HG03565 (cell line): ENCODE data around the gene ZNF691.

ENCODE experiments used
- ATAC-seq: cut with Tn5 transposase; IDR thresholded peaks from one replicate; pipeline ENCODE4 v1.9.1; 2021; ENCODE audit warnings: mild to moderate bottlenecking, moderate library complexity; ENCODE audit not compliant: unreplicated experiment

The ZNF691 gene

GRCh38 chr1:42831273-42831672 is 15.1 kb upstream of the ZNF691 start:
- ATAC-seq = no peak

DNA sequence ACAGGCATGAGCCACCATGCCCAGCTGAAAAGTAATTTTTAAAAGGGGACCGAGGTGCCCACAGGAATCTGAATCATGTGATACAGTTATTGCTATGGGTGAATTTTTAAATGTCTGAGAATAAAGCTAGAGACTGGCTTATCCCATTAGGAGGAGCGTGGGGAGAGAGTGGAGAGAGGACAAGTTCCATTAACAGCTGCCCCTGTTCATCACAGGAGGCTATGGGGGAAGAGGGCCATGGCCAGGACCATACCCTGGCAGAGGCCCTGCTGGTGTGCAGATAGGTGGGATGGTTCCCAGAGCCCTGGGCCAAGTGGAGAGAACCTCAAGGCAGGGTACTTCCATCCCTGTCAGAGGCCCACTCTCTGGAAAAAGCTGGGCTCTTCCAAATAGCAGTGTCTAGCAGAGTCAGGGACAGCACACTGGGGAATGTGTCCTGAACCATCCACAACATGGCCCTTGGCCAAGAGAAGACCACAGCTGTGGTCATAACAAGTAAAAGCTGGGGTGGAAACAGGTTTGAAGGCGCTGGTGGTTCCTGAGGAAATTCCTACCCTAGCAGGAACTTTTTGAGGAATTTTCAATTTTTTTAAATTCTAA is 13.7 kb upstream of the ZNF691 start:
- no peak for ATAC-seq

DNA sequence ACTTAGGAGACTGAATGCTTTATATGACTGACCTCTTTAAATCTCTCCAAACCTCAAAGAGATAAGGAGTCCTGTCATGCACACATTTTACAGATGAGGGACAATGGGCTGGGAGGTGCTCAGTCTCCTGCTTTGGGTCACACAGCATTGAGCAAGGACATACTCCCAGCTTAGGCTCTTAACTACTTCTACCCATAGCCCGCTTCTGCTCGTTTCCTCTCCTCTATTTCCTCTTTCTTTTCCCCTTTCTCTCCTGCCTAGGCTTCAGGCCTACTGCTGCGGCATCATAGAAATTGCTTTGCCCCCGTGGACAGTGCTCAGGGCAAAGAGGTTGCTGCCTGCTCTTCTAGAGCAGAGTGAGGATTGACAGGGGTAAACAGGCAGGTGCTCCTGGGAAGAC is 12.4 kb upstream of the ZNF691 start:
- no peak for ATAC-seq

GRCh38 chr1:42834803-42835202 is 11.6 kb upstream of the ZNF691 start:
- ATAC-seq = no peak

DNA sequence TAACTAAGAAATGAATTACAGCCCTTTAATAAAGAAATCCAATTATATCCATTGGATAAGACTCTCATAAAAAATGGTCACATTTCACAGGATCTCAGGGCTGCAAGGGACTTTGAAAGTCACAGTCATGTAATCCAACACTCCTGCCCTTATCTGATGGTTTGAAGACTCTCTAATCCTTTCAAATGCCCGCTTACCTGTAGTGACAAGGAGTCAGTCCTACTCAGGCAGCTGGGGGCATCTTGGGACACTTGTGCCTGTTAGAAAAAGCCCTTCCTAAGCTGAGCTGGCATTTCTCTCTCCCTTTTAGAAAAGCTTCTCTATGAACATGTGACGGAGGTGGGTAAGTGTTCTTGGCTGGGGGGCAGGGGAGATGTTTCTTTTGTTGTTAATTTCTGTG is 11.0 kb upstream of the ZNF691 start:
- ATAC-seq = no peak

DNA sequence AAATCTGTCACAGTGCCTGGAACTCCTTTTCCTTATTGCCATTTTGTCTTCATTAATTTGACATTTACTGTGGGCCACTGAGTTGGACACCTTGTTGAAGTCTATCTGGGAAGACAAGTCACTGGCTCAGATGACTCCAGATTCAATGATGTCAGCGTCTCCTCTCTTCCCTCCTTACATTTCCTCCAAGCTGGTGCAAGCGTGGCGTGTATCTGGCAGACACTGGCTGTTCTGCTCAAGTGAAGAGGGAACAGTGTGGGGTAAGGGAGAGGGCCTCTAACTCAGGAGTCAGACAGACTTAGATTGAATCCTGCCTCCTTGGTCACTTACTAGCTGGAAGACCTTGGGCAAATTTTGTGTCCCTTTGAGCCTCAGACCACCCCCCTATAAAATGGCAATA is 8.7 kb upstream of the ZNF691 start:
- no peak for ATAC-seq

DNA sequence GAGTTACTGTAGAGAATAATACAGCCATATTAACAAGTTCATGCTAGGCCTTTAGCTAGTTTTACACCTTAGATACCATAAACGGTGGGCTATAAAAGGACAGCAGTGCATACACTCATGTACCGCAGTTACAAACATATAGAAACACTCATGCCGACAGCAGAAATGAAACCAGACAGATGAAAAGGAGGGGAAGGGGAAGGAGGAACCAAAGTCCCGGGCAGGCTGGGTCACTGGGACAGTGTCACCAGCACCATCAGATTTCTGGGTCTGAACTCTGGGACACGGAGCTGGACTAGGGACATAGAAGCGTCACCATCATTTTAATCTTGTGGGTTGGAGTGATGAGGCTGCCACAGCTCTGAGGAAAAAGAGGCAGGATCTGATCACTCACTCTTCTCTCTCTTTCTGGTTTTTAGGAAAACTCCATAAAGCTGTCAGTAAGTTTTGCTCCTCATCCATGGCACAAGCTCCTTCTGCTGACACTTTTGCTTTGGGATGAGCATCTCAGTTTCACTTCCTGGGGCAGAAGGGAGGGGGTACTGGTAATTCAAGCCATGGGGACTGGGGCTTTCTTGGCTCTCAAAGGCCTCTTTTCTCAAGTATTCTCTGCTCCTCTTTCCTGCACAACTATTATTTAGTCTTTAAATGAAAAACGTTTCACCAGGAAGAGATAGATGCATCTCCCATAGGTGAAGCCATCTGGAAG is 7.8 kb upstream of the ZNF691 start:
- no peak for ATAC-seq

- no peak for ATAC-seq
Observed at GRCh38 chr1:42841010-42841409, 5.4 kb upstream of the ZNF691 start.

DNA sequence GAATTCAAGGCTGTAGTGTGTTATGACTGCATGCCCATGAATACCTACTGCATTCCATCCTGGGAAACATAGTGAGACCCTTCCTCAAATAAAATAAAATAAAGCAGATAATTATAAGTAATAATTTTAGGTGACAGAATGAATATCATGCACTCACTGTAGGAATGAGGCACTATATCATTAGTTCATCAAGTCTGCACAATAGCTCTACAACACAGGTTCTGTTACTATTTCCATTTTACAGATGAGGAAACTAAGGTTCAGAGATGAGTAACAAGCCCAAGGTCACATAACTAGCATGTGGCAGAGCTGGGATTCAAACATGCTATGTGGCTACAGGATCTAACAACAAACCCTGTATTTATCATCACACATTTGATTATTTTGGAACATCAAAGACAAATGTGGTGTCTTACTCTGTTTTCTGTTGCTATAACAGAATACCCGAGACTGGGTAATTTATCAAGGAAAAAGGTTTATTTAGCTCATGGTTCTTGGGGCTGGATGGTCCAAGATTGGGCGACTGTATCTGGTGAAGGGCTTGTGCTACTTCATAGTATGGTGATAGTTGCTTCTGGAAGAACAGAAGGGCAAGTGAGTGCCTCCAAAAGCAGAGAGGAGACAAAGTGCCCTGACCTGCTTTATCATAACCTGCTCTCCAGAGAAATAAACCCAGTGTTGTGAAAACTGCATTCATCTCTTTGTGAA is 4.8 kb upstream of the ZNF691 start:
- ATAC-seq = no peak

GRCh38 chr1:42844592-42845140 is 1.7 kb upstream of the ZNF691 start:
- no peak for ATAC-seq

GRCh38 chr1:42845193-42845592 is 1.2 kb upstream of the ZNF691 start:
- ATAC-seq = no peak

DNA sequence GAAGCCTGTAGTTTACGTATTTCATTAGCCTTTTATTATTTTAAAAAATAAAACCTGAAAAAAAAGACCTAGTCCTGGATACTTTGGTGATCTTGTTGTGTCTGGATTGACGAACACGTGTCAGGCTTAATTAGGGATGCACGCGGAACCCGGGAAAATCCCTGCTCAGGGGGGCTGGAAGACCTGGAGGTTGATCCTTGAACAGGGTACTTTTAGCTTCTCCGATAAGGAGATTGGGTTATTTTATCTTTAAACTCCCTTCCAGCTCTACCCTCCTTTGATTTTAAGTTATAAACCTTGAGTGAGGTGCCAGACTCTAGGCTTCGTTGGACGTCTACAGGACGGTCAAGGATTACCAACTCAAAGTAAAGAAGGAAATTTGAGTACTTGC is 552 bp upstream of the ZNF691 start:
- no peak for ATAC-seq

DNA sequence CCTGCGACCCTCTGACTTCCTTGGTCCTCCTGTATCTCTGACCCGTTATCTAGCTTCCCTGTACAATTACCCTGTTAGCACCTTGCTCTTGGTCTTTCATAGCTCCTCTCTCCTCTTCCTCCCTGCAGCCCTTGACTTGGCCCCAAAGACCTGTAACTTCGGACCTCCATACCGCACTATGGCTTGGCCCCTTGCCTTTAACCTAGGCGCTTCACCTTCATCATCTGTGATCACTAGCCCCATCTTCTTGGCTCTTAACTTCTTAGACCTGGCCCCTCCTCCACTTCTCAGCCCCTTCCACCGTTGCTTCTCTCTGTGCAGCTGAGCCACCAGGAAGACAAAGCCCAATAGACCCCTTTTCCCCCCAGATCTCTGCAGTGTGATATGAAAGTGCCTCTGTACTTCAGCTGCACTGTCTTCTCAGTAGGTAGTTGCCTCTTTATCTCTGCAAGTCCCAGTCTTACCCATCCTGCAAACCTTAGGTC is 740 bp downstream of the ZNF691 start:
- no peak for ATAC-seq

- ATAC-seq = no peak
Observed at GRCh38 chr1:42847721-42848460, 1.5 kb downstream of the ZNF691 start.

GRCh38 chr1:42848823-42849537 is 2.6 kb downstream of the ZNF691 start:
- ATAC-seq = no peak

DNA sequence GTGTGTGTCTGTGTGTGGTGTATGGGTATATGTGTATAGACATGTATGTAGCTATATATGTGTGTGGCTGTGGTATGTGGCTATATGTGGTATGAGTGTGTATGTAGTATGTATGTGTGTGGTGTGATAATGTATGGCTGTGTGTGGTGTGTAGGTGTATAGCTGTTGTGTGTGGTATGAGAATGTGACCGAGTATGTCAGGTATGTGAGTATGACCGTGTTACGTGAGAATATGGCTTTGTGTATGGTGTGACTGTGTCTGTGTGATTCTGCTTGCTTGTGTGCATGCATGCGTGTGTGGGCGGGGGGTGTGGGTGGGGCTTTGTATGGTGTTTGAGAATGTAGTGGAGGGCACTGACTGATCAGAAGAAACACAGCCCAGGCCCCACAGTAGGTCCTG is 3.5 kb downstream of the ZNF691 start:
- no peak for ATAC-seq

DNA sequence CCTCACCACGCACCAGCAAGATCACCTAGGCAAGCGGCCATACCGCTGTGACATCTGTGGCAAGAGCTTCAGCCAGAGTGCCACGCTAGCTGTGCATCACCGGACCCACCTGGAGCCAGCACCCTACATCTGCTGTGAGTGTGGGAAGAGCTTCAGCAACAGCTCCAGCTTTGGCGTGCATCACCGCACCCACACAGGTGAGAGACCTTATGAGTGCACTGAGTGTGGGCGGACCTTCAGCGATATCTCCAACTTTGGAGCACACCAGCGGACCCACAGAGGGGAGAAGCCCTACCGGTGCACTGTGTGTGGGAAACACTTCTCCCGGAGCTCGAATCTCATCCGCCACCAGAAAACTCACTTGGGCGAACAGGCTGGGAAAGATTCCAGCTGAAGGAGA is 5.0 kb downstream of the ZNF691 start:
- ATAC-seq = no peak

GRCh38 chr1:42851960-42852607 is 5.7 kb downstream of the ZNF691 start:
- no peak for ATAC-seq

GRCh38 chr1:42852608-42852980 is 6.2 kb downstream of the ZNF691 start:
- ATAC-seq = no peak
